Left lung (tissue), 10 donors: ENCODE measurements around the gene DDX25. TPM values are rescaled to one million over a fixed set of nuclear protein-coding genes. Genes with fewer than 3 reads are reported as not detected.

Source experiments
- ATAC-seq: fragments of 200-7000 bp; cut with Tn5 transposase; one replicate; pipeline ENCODE4 v1.9.1; 2020; ENCODE audit warnings: moderate library complexity
- DNase-seq, 4 donors: peaks; one replicate each; pipeline ENCODE4 v3.0.0-alpha.2; 2013 to 2020
- H3K27ac ChIP-seq, 2 donors: fragments of 200-600 bp; sonication (generic) in 1 of 2; one replicate each; pipeline versions ENCODE4 v1.5.0 to v1.8.0; 2020 to 2021
- H3K27me3 ChIP-seq, 2 donors: fragments of 200-600 bp; sonication (generic) in 1 of 2; one replicate each; pipeline versions ENCODE4 v1.5.0 to v1.8.0; 2020 to 2021
- H3K36me3 ChIP-seq, 2 donors: fragments of 200-600 bp; sonication (generic) in 1 of 2; one replicate each; pipeline versions ENCODE4 v1.5.0 to v1.8.0; 2020 to 2021
- H3K4me1 ChIP-seq, 2 donors: fragments of 200-600 bp; one replicate each; pipeline ENCODE4 v1.8.0; 2021
- H3K4me3 ChIP-seq, 2 donors: fragments of 200-600 bp; sonication (generic) in 1 of 2; one replicate each; pipeline versions ENCODE4 v1.5.0 to v1.8.0; 2020 to 2021; ENCODE audit warnings: mild to moderate bottlenecking in 1 of 2
- H3K9me3 ChIP-seq, 2 donors: fragments of 200-600 bp; sonication (generic) in 1 of 2; one replicate each; pipeline versions ENCODE4 v1.5.0 to v1.8.0; 2020 to 2021
- CTCF ChIP-seq, 2 donors: fragments of 200-600 bp; sonication (generic) in 1 of 2; IDR thresholded peaks; one replicate each; pipeline versions ENCODE4 v1.5.0 to v1.8.0; 2021; ENCODE audit warnings: antibody characterized with exemption in 2 of 2
- intact Hi-C, 2 donors: fragments of 100-400 bp; cut with DNase I; formaldehyde crosslinking; loops; one replicate each; pipeline versions ENCODE4 v1.11.2 to v1.14.2; 2022
- polyA plus RNA-seq, 6 donors: library from polyadenylated mRNA; unstranded; fragments of 120-200 nt; gene quantifications; one replicate each; pipeline ENCODE4 v1.2.1, GENCODE V29; 2013; ENCODE audit not compliant: insufficient read length in 6 of 6
- total RNA-seq, 2 donors: library from RNA; stranded (reverse); fragmentation: NEBNext Ultra II Directional; extraction: Animal tissue kit (Norgen Biotek cat#: 25700); gene quantifications; one replicate each; pipeline ENCODE4 v1.2.1, GENCODE V29; 2021
- donor health status: DM: no; HTN: yes; CAD: no.
- donor health status: DM: no; HTN: no; CAD: no.

DDX25 gene
- total and polyA plus RNA-seq, 8 donors = 0.47 to 2.5 (median 2.0) TPM; not detected in 1

GRCh38 chr11:125935618-125936199 is 31.4 kb downstream of the DDX25 start:
- no peaks in the 10 kb centered on the region for H3K27me3 ChIP-seq
- no peaks in the 10 kb centered on the region for H3K9me3 ChIP-seq
- H3K4me3 ChIP-seq = no peak overlapping the region
- no peak for TF ChIP-seq CTCF (IDR thresholded peaks at IDR 0.05)
- DNase-seq (peak in 1 of 4 donors; percentile 33), ATAC-seq (no peak)
- H3K36me3 ChIP-seq = no peaks in the 10 kb centered on the region
- H3K27ac ChIP-seq = no peak overlapping the region
- intact Hi-C loops = loop anchor here in 1 of 2 donors (10.0 kb wide), 1 partner anchor 259 kb away; no protein-coding TSS in a partner anchor
- no peaks in the 10 kb centered on the region for H3K4me1 ChIP-seq

GRCh38 chr11:125938418-125938817 is 34.1 kb downstream of the DDX25 start:
- H3K4me3 ChIP-seq = no peak overlapping the region
- H3K27me3 ChIP-seq = no peaks in the 10 kb centered on the region
- no peak for TF ChIP-seq CTCF (IDR thresholded peaks at IDR 0.05)
- no peaks in the 10 kb centered on the region for H3K36me3 ChIP-seq
- no peak overlapping the region for H3K27ac ChIP-seq
- DNase-seq = no peak
- intact Hi-C loops = loop anchor here in 1 of 2 donors (10.0 kb wide), 1 partner anchor 256 kb away; no protein-coding TSS in a partner anchor
- ATAC-seq = no peak
- no peaks in the 10 kb centered on the region for H3K9me3 ChIP-seq
- no peaks in the 10 kb centered on the region for H3K4me1 ChIP-seq

GRCh38 chr11:125939081-125939521 is 34.8 kb downstream of the DDX25 start:
- H3K27me3 ChIP-seq = no peaks in the 10 kb centered on the region
- no peaks in the 10 kb centered on the region for H3K36me3 ChIP-seq
- H3K27ac ChIP-seq = no peak overlapping the region
- ATAC-seq (peak; percentile 71), DNase-seq (peak in 2 of 4 donors; percentile 44 to 51)
- no peaks in the 10 kb centered on the region for H3K9me3 ChIP-seq
- intact Hi-C loops = loop anchor here in 1 of 2 donors (10.0 kb wide), 1 partner anchor 256 kb away; no protein-coding TSS in a partner anchor
- TF ChIP-seq CTCF (IDR thresholded peaks at IDR 0.05) = no peak
- H3K4me1 ChIP-seq = no peaks in the 10 kb centered on the region
- H3K4me3 ChIP-seq = no peak overlapping the region

GRCh38 chr11:125940145-125940544 is 35.8 kb downstream of the DDX25 start:
- Histone ChIP-seq H3K9me3 (no peaks in the 10 kb centered on the region), H3K4me1 (no peaks in the 10 kb centered on the region), H3K4me3 (no peak overlapping the region), H3K27me3 (no peaks in the 10 kb centered on the region), H3K36me3 (no peaks in the 10 kb centered on the region), H3K27ac (no peak overlapping the region)
- no peak for ATAC-seq
- TF ChIP-seq CTCF (IDR thresholded peaks at IDR 0.05) = no peak
- DNase-seq = no peak
- intact Hi-C loops = no loop called here

GRCh38 chr11:125941267-125941618 is 36.9 kb downstream of the DDX25 start:
- H3K27me3 ChIP-seq = no peaks in the 10 kb centered on the region
- no peak overlapping the region for H3K27ac ChIP-seq
- H3K4me1 ChIP-seq = no peaks in the 10 kb centered on the region
- ATAC-seq = no peak
- no peak for DNase-seq
- no peak overlapping the region for H3K4me3 ChIP-seq
- no peaks in the 10 kb centered on the region for H3K9me3 ChIP-seq
- TF ChIP-seq CTCF (IDR thresholded peaks at IDR 0.05) = no peak
- H3K36me3 ChIP-seq = no peaks in the 10 kb centered on the region
- intact Hi-C loops = no loop called here
